HG03280 (cell line): Measurements from ENCODE around the gene CSTA.

Experiments used
- ATAC-seq: cut with Tn5 transposase; IDR thresholded peaks from one replicate; pipeline ENCODE4 v1.9.1; 2021; ENCODE audit warnings: mild to moderate bottlenecking, moderate library complexity; ENCODE audit not compliant: unreplicated experiment

The CSTA gene

GRCh38 chr3:122366379-122366749 is 41.3 kb downstream of the CSTA start:
- ATAC-seq, result no peak

GRCh38 chr3:122374034-122374433 is 49.0 kb downstream of the CSTA start:
- no peak for ATAC-seq

- no peak for ATAC-seq
Measured at GRCh38 chr3:122377975-122378374, 52.9 kb downstream of the CSTA start.

GRCh38 chr3:122382888-122383666 is 58.0 kb downstream of the CSTA start, which contains the start of gene MIX23:
MIX23 (minus strand) TSS chr3:122383231; CDS start chr3:122383224, 7 bp downstream.
- ATAC-seq, result peak; percentile 42

- peak; percentile 94 for ATAC-seq
Measured at GRCh38 chr3:122383771-122384697, 59.0 kb downstream of the CSTA start, which contains the start of gene FAM162A. FAM162A (plus strand) TSS chr3:122384182; CDS start chr3:122384266, 84 bp downstream.

- no peak for ATAC-seq
Measured at GRCh38 chr3:122387709-122388108, 62.7 kb downstream of the CSTA start.

GRCh38 chr3:122389197-122389596 is 64.1 kb downstream of the CSTA start:
- no peak for ATAC-seq

- no peak for ATAC-seq
Measured at GRCh38 chr3:122389892-122390291, 64.8 kb downstream of the CSTA start.

- ATAC-seq, result no peak
Measured at GRCh38 chr3:122390665-122391064, 65.6 kb downstream of the CSTA start.
